Keratinocyte (primary cell): ENCODE measurements around the gene PDE10A.

Experiments used
- EZH2 ChIP-seq: IDR thresholded peaks from one replicate; pipeline ENCODE4 v1.6.1; 2012; ENCODE audit warnings: inconsistent platforms, mild to moderate bottlenecking, low read length, moderate library complexity
- TF ChIP-seq, protein P1 (sequence below), 3 experiments: IDR thresholded peaks in 1 of 3; conservative IDR thresholded peaks in 1 of 3; optimal IDR thresholded peaks in 1 of 3; 2 replicates in 2 of 3; 3 replicates in 1 of 3; pipeline versions ENCODE3 to v1.5.1; 2011; ENCODE audit warnings: low read length in 3 of 3, mild to moderate bottlenecking in 3 of 3, moderate library complexity in 2 of 3, control low read depth in 1 of 3, inconsistent platforms in 1 of 3; ENCODE audit not compliant: insufficient read depth in 2 of 3; ENCODE audit errors: extremely low read depth in 1 of 3

- TF ChIP-seq, protein P1, sequence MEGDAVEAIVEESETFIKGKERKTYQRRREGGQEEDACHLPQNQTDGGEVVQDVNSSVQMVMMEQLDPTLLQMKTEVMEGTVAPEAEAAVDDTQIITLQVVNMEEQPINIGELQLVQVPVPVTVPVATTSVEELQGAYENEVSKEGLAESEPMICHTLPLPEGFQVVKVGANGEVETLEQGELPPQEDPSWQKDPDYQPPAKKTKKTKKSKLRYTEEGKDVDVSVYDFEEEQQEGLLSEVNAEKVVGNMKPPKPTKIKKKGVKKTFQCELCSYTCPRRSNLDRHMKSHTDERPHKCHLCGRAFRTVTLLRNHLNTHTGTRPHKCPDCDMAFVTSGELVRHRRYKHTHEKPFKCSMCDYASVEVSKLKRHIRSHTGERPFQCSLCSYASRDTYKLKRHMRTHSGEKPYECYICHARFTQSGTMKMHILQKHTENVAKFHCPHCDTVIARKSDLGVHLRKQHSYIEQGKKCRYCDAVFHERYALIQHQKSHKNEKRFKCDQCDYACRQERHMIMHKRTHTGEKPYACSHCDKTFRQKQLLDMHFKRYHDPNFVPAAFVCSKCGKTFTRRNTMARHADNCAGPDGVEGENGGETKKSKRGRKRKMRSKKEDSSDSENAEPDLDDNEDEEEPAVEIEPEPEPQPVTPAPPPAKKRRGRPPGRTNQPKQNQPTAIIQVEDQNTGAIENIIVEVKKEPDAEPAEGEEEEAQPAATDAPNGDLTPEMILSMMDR (optimal IDR thresholded peaks at IDR 0.05 in 1 of 3, IDR thresholded peaks at IDR 0.05 in 1 of 3, conservative IDR thresholded peaks at IDR 0.05 in 1 of 3; ENCODE audit: extremely low read depth in 1 of 3, insufficient read depth in 2 of 3, low read length in 3 of 3), result no peak
- TF ChIP-seq EZH2, result no peak
Measured at GRCh38 chr6:165705941-165706340, 42.9 kb upstream of the PDE10A start.
